Neural progenitor cell (in vitro differentiated cells): ENCODE measurements around the gene MBD3L4. TPM values are rescaled to one million over a fixed set of nuclear protein-coding genes. Genes with fewer than 3 reads are reported as not detected.
"Not testable (repeated sequence)": the region's sequence is repeated elsewhere in the genome, so short reads cannot be mapped to it uniquely, and the experiment has no call there.

Experiments
- DNase-seq: peaks from one replicate; pipeline ENCODE4 v3.0.0-alpha.2; 2016; ENCODE audit warnings: low spot score
- H2AFZ ChIP-seq: fragments of 200-600 bp; sonication (generic); replicated peaks from 2 replicates; pipeline ENCODE4 v1.6.1; 2016; ENCODE audit warnings: antibody characterized with exemption
- H3F3A ChIP-seq: fragments of 200-600 bp; sonication (generic); 2 replicates; pipeline ENCODE4 v1.6.1; 2016; ENCODE audit warnings: antibody characterized with exemption, low read depth
- H3K27ac ChIP-seq: fragments of 200-600 bp; sonication (generic); 2 replicates; pipeline ENCODE4 v1.5.1; 2016; ENCODE audit warnings: mild to moderate bottlenecking
- H3K27me3 ChIP-seq: fragments of 200-600 bp; sonication (generic); 2 replicates; pipeline ENCODE4 v1.6.1; 2016; ENCODE audit warnings: mild to moderate bottlenecking, moderate library complexity
- H3K36me3 ChIP-seq: fragments of 200-600 bp; sonication (generic); 2 replicates; pipeline ENCODE4 v1.5.1; 2016
- H3K4me1 ChIP-seq: fragments of 200-600 bp; sonication (generic); 2 replicates; pipeline ENCODE4 v1.6.1; 2016; ENCODE audit warnings: mixed run types
- H3K4me2 ChIP-seq: fragments of 200-600 bp; sonication (generic); 2 replicates; pipeline ENCODE4 v1.6.1; 2016
- H3K4me3 ChIP-seq: fragments of 200-600 bp; sonication (generic); 2 replicates; pipeline ENCODE4 v1.5.1; 2016
- H3K79me2 ChIP-seq: fragments of 200-600 bp; sonication (generic); 2 replicates; pipeline ENCODE4 v1.6.1; 2016; ENCODE audit warnings: low read depth
- H3K9ac ChIP-seq: fragments of 200-600 bp; sonication (generic); 2 replicates; pipeline ENCODE4 v1.6.1; 2016
- H3K9me3 ChIP-seq: fragments of 200-600 bp; sonication (generic); 2 replicates; pipeline ENCODE4 v1.5.1; 2016; ENCODE audit warnings: low read depth
- H4K20me1 ChIP-seq: fragments of 200-600 bp; sonication (generic); 2 replicates; pipeline ENCODE4 v1.6.1; 2016; ENCODE audit warnings: low read depth
- H3K27ac Mint-ChIP-seq: 3 replicates; pipeline ENCODE4 v1.8.0; 2021; ENCODE audit warnings: mixed read lengths
- H3K27me3 Mint-ChIP-seq: 2 replicates; pipeline ENCODE4 v1.8.0; 2022; ENCODE audit warnings: low read depth, mild to moderate bottlenecking, inconsistent platforms, moderate library complexity, mixed read lengths; ENCODE audit not compliant: insufficient read depth
- H3K36me3 Mint-ChIP-seq: 3 replicates; pipeline ENCODE4 v1.8.0; 2021; ENCODE audit warnings: mixed read lengths
- H3K4me1 Mint-ChIP-seq: 3 replicates; pipeline ENCODE4 v1.8.0; 2021; ENCODE audit warnings: mixed read lengths
- H3K4me3 Mint-ChIP-seq: 3 replicates; pipeline ENCODE4 v1.8.0; 2021; ENCODE audit warnings: mild to moderate bottlenecking, moderate library complexity, mixed read lengths
- H3K9me3 Mint-ChIP-seq: 3 replicates; pipeline ENCODE4 v1.8.0; 2020; ENCODE audit warnings: mixed read lengths
- CTCF ChIP-seq: fragments of 200-600 bp; sonication (generic); IDR thresholded peaks from 2 replicates; pipeline ENCODE4 v1.5.1; 2017; ENCODE audit warnings: antibody characterized with exemption, mild to moderate bottlenecking
- EZH2 ChIP-seq: fragments of 200-600 bp; sonication (generic); IDR thresholded peaks from 2 replicates; pipeline ENCODE4 v1.6.1; 2017; ENCODE audit warnings: antibody characterized with exemption, mild to moderate bottlenecking, moderate library complexity
- EZH2phosphoT487 ChIP-seq: fragments of 200-600 bp; sonication (generic); IDR thresholded peaks from 2 replicates; pipeline ENCODE4 v1.6.1; 2017; ENCODE audit warnings: antibody characterized with exemption
- total RNA-seq: library from RNA; depleted of rRNA; stranded (reverse); fragments of >200 nt; gene quantifications from 2 replicates; pipeline ENCODE4 v1.2.3, GENCODE V29; 2015; ENCODE audit warnings: low replicate concordance

MBD3L4 gene
- not detected in 2 replicates for total RNA-seq

GRCh38 chr19:7040079-7040478 is at the start of gene MBD3L4:
TSS of gene MBD3L4 (minus strand) at chr19:7040179. CDS start at chr19:7040144, 35 bp downstream.
- not testable (repeated sequence) for H3K4me1 ChIP-seq, H3K27me3 Mint-ChIP-seq, H3K9me3 Mint-ChIP-seq, DNase-seq, H3K9me3 ChIP-seq, H3K79me2 ChIP-seq, H3K4me2 ChIP-seq, H3K9ac ChIP-seq, H3K36me3 ChIP-seq, H4K20me1 ChIP-seq, H3K36me3 Mint-ChIP-seq, H3K4me3 ChIP-seq, H3K27me3 ChIP-seq, H3K4me1 Mint-ChIP-seq, H3F3A ChIP-seq, H3K27ac Mint-ChIP-seq, H3K4me3 Mint-ChIP-seq, H3K27ac ChIP-seq, H2AFZ ChIP-seq

- H4K20me1 ChIP-seq: no peaks in the 10 kb centered on the region
- H3K27me3 ChIP-seq: no peaks in the 10 kb centered on the region
- no peaks in the 10 kb centered on the region for H3K4me1 ChIP-seq
- no peak overlapping the region for H2AFZ ChIP-seq
- DNase-seq: no peak
- H3K4me2 ChIP-seq: no peak overlapping the region
- no peak overlapping the region for H3K9ac ChIP-seq
- Mint-ChIP-seq H3K4me1 (no peaks in the 10 kb centered on the region), H3K4me3 (no peak overlapping the region), H3K9me3 (peaks cover 67% of the 10 kb centered on the region), H3K27ac (no peak overlapping the region), H3K36me3 (peaks cover 66% of the 10 kb centered on the region), H3K27me3 (peaks cover 5% of the 10 kb centered on the region)
- TF ChIP-seq CTCF (no peak), EZH2phosphoT487 (no peak), EZH2 (no peak)
- H3K27ac ChIP-seq: no peak overlapping the region
- H3F3A ChIP-seq: peaks cover 2% of the 10 kb centered on the region
- H3K4me3 ChIP-seq: no peak overlapping the region
- H3K79me2 ChIP-seq: no peaks in the 10 kb centered on the region
- H3K36me3 ChIP-seq: peaks cover 20% of the 10 kb centered on the region
- H3K9me3 ChIP-seq: peaks cover 25% of the 10 kb centered on the region
These were observed 49.0 kb upstream of the MBD3L4 start for GRCh38 chr19:7088999-7089398.

GRCh38 chr19:7083076-7083956 is 43.3 kb upstream of the MBD3L4 start:
- peaks cover 79% of the 10 kb centered on the region for H3K36me3 Mint-ChIP-seq
- DNase-seq: no peak

More at GRCh38 chr19:7083076-7083956, 43.3 kb upstream of the MBD3L4 start:
- H3K9ac ChIP-seq: no peak overlapping the region
- H3K9me3 ChIP-seq: peaks cover 57% of the 10 kb centered on the region
- H3K4me2 ChIP-seq: no peak overlapping the region
- no peak overlapping the region for H2AFZ ChIP-seq
- Mint-ChIP-seq H3K9me3 (peaks cover 82% of the 10 kb centered on the region), H3K27ac (no peak overlapping the region), H3K4me1 (no peaks in the 10 kb centered on the region), H3K4me3 (no peak overlapping the region), H3K27me3 (no peaks in the 10 kb centered on the region)
- peaks cover 23% of the 10 kb centered on the region for H3F3A ChIP-seq
- no peaks in the 10 kb centered on the region for H4K20me1 ChIP-seq
- no peak overlapping the region for H3K4me3 ChIP-seq
- no peaks in the 10 kb centered on the region for H3K27me3 ChIP-seq
- no peak overlapping the region for H3K27ac ChIP-seq
- TF ChIP-seq EZH2 (no peak), EZH2phosphoT487 (no peak), CTCF (no peak)
- H3K36me3 ChIP-seq: peaks cover 68% of the 10 kb centered on the region
- H3K4me1 ChIP-seq: no peaks in the 10 kb centered on the region
- no peaks in the 10 kb centered on the region for H3K79me2 ChIP-seq
